ENCODE data around the gene ACTA1.
A peak's percentile ranks its signal among the peaks of the same experiment; 100 is the strongest.
"Not testable (repeated sequence)": the region's sequence is repeated elsewhere in the genome, so short reads cannot be mapped to it uniquely, and the experiment has no call there.

The ACTA1 gene

DNA sequence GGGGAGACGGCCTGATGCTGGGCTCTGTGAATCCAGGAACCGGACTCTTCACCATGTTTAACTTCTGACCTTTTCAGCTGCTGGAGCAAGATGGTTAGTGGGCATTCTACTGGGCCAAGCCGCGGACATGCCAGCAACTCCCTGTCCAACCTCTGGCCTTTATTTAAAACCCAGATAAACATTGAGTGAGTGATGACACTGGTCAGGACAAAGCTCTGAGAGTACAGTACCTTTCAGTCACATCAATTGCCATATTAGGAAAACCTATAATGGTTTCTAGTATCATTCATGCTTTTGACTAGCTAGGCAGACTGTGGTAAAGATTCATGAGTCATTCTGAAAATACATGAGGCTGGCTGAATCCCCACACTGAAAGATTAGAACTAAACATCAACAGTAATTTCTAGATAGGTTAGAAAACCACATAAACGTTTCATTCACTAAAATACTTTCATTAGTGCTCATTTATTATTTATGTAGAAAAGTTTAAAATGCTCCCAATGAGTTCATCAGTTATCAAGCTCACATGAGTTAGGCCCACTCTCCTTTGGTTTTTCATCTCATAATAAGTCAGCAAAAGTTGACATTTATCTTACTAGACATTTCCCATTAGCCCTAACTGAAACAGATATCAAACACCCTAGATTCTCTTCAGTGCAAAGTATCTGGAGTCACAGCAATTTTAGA is 7.1 kb upstream of the ACTA1 start:
- DNase-seq (ENCODE audit: low read depth) = peak; percentile 15

DNA sequence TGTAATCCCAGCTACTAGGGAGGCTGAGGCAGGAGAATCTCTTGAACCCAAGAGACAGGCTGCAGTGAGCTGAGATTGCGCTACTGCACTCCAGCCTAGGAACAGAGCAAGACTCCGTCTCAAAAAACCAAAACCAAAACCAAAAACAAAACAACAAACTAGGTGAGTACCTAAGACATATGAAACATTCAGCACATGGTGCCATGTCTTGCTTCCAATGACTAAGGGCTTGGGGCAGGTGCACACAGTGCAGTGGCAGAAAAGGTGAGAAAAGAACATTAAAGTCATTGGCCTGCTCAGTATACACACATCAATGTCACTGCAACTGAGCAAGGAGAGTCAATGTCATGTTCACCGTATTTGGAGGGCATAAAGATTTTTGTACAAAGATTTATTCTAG is 4.1 kb upstream of the ACTA1 start:
- no peak for DNase-seq (ENCODE audit: low read depth)

DNA sequence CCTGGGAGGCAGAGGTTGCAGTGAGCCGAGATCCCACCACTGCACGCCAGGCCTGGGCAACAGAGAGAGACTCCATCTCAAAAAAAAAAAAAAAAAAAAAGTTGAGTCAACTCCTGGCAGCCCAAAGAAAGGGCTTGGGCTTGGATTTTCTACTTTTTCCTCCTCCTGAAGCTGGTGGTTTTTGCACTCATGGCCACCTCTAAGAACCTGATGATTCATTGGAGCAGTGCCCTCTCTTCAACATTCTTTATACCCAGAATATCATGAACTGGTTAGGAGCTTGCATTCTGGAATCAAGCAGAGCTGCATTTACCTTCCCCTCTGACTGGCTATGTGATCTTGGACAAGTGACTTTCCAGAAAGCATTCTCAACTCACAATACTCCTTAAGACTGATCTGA is 3.5 kb upstream of the ACTA1 start:
- no peak for DNase-seq (ENCODE audit: low read depth)

DNA sequence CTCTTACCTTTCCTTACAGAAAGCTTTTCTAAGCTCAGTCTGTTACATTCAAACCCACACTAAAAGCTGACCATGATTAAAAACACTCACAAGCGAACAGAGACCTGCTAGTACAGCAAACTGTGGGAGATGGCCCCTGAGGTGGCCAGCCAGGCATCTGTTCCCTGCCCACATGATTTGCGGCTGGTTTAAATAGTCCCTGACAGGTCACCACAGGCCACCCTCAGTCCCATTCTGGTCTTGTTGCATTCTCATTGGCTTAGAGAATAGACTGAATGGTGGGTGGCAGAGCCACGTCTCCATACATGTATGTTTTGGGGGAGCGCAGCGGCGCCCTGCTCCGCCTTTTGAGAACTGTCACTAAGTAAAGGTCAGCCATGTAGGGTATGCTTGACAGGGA is 2.3 kb upstream of the ACTA1 start:
- no peak for DNase-seq (ENCODE audit: low read depth)

DNA sequence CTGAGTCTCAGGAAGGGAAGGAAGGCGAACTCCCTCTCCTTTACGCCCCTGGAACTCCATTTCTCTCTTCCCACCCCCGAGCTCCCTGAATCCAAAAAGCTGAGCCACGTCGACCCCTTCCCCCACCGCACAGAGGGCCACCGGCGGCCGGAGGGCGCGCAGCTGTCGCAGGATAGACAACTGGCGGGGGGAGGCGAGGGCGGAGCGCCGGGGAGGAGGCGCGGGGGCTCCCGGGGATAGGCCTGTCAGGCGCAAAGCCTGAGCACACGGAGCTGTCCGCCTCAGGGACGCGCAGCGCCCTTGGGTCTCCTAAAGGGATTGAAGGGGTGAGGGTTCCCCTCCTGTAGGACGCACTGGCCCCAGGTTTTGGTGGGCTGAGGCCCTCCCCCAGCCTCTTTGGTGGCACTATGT is 752 bp upstream of the ACTA1 start:
- DNase-seq (ENCODE audit: low read depth) = no peak

DNA sequence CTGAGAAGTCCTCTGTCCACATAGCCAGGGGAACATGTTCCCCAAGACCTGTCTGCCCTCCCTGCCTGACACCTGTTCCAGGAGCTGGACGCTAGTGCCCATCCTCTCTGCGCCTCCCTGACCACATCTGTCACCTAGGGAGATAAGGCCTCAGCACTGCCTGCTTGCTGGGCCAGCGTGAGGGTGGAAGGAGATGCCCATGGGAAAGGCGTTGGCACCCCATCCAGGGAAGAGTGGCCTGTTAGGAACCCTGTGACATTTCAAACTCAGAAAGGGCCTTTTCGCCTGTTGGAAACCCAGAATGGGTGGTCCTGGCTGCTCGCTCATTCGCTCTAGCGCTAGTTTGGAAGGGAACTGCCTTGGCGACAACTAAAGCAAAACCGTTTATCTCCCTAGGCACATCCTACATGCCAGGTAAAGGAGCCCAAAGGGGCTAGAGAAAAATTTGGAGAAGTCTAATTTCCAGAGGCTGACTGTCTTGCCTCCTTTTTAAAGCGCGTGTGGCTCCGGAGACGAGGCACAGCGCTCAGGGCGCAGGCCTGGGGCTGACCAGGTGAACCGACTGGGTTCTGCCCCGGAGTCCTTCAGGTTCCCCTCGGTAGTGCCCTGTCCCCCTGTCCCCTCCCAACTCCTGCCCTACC is 410 bp downstream of the ACTA1 start:
- DNase-seq (ENCODE audit: low read depth) = no peak

DNA sequence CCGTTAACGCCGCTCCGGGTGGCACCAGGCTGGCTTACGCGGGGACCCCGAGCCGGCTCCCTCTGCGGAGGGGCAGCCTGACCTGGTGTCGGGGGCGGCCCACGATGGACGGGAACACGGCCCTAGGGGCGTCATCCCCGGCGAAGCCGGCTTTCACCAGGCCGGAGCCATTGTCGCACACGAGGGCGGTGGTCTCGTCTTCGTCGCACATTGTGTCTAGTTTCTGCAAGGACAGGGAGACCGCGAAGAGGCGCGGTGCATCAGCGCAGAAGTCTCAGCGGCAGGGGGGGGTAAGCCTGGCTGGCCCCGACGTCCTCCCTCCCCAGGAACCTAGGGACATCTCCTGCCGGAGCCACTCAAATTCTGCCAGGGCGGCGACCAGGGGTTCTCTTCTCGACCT is 989 bp downstream of the ACTA1 start:
- DNase-seq (ENCODE audit: low read depth) = no peak

DNA sequence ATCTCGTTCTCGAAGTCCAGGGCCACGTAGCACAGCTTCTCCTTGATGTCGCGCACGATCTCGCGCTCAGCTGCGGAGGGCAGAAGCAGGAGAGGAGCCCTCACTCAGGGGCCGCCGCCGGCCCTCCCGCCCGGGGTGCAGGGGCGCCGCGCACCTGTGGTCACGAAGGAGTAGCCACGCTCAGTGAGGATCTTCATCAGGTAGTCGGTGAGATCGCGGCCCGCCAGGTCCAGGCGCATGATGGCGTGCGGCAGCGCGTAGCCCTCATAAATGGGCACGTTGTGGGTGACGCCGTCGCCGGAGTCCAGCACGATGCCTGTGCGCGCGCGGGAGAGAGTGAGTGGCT is 1.8 kb downstream of the ACTA1 start:
- DNase-seq (ENCODE audit: low read depth) = no peak

DNA sequence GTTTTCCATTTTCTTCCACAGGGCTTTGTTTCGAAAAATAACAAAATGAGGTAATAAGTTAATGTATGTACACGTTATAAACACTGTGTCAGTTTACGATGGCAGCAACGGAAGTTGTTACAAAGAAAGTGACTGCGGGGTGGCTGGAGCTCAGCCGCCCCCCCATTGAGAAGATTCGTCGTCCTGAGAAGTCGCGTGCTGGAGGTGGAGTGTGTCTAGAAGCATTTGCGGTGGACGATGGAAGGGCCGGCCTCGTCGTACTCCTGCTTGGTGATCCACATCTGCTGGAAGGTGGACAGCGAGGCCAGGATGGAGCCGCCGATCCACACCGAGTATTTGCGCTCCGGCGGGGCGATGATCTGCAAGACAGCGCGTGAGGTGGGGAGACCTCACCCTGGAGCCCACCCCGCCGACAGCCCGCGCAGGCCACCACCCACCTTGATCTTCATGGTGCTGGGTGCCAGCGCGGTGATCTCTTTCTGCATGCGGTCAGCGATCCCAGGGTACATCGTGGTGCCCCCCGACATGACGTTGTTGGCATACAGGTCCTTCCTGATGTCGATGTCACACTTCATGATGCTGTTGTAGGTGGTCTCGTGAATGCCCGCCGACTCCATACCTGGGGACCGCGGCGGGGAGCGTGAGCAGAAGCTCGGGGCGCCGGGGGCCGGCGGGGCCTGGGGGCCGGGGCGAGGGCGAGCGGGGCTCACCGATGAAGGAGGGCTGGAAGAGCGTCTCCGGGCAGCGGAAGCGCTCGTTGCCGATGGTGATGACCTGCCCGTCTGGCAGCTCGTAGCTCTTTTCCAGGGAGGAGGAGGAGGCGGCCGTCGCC is 2.4 kb downstream of the ACTA1 start:
- DNase-seq (ENCODE audit: low read depth) = no peak

DNA sequence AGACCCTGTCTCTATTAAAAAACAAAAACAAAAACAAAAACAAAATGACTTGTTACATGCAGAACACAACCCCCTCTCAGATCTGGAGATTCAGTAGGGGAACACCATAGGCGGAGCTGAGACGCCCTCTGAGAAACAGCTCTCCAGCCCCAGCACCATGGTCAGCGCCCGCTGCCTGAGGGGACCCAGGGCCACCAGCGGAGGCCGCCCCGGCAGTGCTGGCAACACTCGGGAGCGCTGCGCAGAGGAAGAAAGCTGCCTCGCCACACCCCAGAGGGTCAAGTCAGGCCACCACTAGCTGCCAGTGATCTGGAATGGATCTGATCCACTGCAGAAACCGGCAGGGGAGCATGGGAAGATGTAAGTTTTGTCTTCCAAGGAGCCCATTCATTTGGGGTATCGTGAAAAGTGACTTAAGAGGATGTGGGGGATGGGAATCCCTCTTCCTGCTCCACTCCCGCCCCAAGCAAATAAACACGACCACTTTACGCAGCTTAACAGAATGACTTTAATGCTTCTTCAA is 3.1 kb downstream of the ACTA1 start:
- no peak for DNase-seq (ENCODE audit: low read depth)

DNA sequence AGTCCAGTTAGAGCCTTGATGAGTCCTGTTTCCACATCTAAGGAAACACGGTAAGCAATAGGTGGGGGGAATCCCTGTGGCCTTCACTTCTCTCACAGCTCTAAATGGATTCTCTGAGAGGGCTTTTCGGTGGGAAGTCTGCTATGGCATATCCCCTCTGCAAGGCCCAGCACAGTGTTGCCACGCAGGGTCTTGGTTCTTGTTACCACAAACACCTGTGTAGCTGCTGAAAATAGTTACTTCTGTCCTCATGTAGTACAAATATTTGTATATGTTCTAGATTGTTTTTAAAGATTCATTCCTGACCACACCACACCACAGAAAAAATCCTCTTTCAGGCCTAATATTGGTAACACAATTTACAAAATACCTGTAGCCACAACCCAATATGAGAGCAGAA is 5.6 kb downstream of the ACTA1 start:
- DNase-seq (ENCODE audit: low read depth) = no peak

DNA sequence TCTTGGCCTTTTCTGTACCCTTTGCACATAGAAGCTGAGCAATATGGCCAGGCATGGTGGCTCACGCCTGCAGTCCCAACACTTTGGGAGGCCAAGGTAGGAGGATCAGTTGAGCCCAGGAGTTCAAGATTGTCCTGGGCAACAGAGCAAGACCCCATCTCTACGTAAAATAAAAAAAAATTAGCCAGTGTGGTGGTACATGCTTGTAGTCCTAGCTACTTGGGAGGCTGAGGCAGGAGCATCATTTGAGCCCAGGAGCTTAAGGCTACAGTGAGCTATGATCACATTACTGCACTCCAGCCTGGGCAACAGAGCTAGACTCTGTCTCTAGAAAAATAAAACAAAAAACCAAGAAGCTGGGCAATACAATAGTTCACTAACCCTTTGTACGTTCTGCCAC is 6.3 kb downstream of the ACTA1 start:
- DNase-seq (ENCODE audit: low read depth) = no peak

DNA sequence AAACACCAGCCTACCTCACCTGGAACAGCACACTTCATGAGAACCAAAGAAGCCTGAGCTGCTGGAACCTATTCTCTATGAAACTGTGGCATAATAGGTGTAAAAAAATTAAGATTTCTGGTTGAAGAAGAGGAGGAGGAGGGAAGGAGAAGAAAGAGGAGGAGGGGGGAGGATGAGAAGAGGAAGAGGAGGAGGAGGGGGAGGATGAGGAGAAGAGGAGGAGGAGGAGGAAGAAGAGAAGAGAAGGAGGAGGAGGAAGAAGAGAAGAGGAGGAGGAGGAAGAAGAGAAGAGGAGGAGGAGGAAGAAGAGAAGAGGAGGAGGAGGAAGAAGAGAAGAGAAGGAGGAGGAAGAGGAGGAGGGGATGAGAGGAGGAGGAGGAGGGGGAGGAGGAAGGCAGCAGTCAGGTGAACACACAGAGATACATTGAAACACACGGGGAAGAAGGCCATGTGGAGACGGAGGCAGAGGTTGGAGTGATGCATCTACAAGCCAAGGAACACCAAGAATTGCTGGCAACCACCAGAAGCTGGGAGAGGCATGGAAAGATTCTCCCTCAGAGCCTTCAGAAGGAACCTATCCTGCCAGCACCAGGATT is 8.2 kb downstream of the ACTA1 start:
- no peak for DNase-seq (ENCODE audit: low read depth)

DNA sequence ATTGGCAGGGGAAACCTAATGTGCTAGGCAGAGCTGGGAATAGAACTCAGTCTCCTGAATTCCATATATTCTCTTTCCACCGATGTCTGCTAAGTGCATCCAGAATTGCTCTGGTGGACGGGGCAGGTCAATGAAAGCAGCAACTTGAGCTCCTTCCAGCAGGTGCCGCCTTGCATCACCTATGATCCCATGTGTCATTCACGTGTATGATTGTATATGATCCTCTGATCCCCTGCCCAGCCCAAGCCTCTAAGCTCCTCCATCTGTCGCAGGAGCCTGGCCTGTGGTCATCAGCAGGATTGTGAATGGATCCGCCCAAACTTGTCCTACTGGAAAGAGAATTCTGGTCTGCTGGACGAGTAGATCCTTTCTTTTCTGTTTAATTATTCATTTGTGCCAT is 13.1 kb downstream of the ACTA1 start:
- DNase-seq (ENCODE audit: low read depth) = no peak

DNA sequence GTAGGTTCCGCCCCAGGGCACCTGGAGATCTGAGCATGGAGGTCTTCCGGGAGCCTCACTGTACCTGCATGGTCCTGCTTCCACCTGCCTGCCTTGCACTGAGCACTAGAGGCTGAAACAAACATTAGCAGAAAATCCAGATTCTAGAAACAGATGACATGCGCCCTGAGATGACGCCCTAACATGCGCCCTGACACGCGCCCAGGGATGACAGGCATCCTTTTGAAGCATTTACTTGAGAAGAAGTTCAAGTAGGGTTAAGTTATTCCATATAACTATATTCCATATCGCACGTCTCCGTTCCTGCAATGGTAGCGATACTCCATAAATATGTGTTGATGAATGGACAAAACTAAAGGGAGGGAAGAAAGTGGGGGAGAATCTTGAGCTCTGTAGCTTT is 13.7 kb downstream of the ACTA1 start:
- DNase-seq (ENCODE audit: low read depth) = no peak

DNA sequence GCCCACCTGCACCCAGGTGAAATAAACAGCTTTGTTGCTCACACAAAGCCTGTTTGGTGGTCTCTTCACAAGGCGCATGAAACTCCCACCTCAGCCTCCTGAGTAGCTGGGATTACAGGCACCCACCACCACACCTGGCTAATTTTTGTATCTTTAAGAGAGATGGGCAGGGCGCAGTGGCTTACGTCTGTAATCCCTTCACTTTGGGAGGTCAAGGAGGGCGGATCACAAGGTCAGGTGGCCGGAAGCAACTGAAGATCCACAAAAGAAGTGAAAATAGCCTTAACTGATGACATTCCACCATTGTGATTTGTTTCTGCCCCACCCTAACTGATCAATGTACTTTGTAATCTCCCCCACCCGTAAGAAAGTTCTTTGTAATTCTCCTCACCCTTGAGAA is 15.3 kb downstream of the ACTA1 start:
- not testable (repeated sequence) for DNase-seq (ENCODE audit: low read depth)

DNA sequence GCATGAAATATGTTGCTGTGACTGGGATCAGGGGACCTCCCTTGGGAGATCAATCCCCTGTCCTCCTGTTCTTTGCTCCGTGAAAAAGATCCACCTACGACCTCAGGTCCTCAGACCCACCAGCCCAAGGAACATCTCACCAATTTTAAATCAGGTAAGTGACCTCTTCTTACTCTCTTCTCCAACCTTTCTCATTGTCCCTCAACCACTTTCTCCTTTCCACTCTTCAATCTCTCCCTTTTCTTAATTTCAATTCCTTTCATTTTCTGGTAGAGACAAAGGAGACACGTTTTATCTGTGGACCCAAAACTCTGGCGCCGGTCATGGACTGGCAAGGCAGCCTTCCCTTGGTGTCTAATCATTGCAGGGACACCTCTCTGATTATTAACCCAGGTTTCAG is 21.1 kb downstream of the ACTA1 start:
- DNase-seq (ENCODE audit: low read depth) = not testable (repeated sequence)

DNA sequence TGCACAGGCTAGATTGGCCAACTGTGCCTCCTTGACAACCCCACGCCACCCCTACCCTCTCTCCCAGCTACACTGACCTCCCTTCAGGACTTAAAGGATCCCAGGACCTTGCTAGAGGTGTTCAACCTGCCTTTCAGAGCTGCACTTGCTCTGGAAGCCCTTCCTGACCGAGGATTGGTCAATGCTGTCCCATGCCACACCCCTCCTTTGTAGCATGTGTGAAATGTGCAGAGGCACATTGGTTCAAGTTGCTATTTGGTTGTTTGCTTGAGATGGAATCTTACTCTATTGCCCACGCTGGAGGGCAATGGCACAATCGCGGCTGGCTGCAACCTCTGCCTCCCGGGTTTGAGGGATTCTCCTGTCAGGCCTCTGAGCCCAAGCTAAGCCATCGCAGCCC is 21.8 kb downstream of the ACTA1 start:
- DNase-seq (ENCODE audit: low read depth) = no peak

DNA sequence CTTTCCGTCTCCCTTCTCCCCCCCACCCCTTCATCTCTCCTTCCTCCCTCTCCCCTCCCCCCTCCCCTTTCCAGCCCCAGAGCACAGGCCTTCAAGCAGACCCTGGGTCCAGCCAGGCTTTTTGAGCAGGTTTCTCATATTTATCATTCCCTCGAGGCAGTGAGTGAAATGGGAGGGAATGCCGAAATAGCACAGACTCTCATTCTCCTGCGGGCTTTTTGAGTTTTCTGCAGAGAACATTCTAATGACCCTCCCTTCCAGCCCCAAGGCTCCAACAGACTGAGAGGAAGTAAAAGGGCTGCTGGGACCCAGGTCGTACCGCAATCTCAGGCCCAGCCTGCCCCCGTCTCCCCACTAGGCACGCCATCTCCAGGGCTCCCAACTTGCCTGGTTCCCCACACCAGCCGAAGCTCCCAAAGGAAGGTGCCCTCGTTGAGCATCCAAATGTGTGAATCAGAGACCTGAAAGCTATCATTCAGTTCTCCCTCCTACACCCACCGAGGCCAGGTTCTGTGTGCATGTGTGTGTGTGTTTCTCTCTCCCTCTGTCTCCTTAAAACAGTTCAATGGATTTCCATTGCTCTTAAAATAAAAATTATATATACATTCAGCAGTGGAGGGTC is 22.3 kb downstream of the ACTA1 start:
- DNase-seq (ENCODE audit: low read depth) = no peak

DNA sequence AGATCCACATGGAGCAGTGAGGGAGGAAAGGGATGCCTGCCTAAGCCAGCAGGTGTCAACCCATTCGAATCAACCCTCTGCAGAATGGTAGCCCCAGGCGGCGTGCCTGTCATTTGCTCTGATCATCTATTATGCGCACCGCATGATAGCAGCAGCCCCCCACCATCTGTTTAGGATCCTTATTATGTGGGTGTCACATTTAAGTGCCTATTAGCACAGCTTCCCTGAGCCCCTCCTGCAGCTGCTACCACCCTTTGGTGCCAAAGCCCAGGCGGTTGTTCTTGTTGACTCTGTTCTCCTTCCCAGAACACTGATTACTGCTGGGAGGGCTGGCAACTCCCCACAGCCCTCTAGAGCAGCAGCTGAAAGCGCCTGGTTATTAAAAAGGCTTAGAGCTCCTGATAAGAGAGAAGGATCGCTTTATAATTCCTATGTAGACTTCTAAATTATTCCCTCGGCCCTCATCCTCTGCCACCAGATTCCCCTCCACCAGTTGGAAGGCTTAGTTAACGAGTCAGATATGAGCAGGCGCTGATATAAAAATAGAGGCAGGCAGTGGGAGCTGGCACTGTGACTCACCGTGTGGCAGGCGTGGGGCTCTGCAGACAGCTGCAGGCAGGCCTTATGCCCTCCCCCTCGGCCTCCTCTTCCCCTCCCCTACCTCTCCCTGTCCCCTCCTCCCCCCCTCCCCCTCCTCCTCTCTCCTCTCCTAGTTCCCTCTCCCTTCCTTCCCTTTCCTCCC is 23.0 kb downstream of the ACTA1 start:
- DNase-seq (ENCODE audit: low read depth) = peak; percentile 39

DNA sequence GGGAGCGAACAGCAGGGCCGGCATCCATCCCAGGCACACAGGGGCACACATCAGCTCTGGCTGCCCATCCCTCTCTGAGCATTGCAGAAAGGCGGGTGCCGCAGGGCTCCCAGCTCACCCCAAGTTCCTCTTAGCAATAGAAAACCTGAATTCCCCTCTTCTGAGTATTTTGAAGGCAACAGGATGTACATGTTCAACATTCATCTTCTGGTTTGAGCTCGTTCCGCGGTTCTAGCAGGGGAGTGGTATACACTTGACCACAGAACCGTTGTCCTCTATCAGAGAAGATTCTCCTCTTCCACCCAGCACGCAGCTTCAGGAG is 23.6 kb downstream of the ACTA1 start:
- DNase-seq (ENCODE audit: low read depth) = no peak
